Activated CD4-positive, CD25-positive, alpha-beta regulatory T cell treated with anti-CD3 and anti-CD28 coated beads, Interleukin-2, amount 50 U/mL, for 24 hours (primary cell): ENCODE measurements around the gene TMEM82.

Experiments
- ATAC-seq, 2 donors: fragments of 150-1000 bp; cut with Tn5 transposase; one replicate each; pipeline ENCODE4 v1.10.0; 2021; ENCODE audit warnings: mild to moderate bottlenecking in 1 of 2, moderate library complexity in 1 of 2

TMEM82 gene

DNA sequence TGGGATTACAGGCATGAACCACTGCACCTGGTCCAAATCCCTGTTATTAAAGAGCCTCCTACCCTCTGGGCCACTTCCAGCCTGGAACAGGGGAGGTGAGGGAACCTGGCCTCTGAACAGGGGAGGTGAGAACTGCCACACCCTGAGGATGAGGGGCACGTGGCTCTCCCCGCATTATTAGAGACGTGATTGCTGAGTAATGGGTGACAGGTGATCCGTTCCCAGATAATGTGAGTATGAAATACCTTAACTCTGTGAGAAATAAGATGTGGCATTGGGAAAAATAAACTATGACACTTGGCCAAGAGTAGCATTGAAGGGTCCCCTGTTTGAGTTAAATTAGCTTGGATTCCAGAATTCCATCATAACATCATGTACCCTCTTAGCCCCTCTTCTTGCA lies 19.9 kb upstream of the TMEM82 start:
- ATAC-seq = no peak

DNA sequence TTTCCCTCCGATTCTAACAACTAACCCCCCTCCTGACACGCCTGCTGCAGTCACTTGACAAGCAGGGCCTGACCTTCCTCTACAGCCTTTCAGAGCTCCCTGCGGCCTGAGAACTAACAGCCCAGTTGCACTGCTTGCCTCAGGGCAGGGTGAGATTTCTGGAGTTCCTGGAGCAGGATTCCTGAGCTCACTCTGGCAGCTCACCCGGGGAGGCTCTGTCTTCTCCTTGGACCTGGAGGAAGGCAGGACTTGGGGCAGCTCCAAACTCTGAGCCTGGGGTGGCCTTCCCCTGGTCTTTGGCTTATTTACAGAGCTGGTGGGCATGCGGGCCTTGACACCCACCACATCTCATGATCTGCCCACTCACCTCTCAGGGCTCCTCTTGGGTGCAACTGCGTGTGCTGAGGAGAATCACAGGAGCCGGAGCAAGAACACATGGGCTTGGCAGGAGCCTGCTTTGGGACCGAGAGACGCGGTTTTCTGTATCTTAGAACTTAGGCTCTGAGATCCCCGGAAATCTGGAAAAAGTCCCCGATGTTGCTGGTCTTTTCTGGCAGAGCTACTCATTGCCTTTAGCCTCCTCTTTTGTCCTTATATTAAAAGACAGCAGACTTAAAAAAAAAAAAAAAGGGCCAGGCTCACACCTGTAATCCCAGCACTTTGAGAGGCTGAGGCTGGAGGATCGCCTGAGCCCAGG lies 19.3 kb upstream of the TMEM82 start:
- no peak for ATAC-seq

DNA sequence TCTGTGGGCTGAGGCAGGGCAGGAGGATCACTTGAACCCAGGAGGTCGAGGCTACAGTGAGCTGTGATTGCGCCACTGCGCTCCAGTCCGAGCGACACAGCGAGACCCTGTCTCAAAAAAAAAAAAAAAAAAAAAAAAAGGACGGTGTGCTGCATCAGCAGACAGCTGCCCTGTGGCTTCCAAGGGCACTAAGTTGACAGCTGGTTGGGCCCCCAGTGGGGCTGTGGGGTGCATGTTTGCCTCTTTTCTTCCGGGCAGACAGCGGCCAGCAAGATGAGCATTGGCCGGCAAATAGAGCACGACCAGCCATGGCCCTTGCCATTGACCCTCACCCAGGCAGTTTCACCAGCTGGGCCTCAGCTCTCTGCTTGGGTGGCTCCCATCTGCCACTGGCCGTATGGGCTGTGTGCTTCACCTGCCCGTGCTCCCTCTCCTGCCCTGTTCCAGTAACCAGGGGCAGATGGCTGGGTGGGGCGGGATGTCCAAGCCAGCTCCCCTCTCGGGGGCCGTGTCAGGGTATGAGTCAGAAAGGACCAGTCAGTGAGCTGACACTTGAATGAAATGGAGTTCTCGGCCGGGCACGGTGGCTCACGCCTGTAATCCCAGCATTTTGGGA lies 18.6 kb upstream of the TMEM82 start:
- ATAC-seq = no peak

DNA sequence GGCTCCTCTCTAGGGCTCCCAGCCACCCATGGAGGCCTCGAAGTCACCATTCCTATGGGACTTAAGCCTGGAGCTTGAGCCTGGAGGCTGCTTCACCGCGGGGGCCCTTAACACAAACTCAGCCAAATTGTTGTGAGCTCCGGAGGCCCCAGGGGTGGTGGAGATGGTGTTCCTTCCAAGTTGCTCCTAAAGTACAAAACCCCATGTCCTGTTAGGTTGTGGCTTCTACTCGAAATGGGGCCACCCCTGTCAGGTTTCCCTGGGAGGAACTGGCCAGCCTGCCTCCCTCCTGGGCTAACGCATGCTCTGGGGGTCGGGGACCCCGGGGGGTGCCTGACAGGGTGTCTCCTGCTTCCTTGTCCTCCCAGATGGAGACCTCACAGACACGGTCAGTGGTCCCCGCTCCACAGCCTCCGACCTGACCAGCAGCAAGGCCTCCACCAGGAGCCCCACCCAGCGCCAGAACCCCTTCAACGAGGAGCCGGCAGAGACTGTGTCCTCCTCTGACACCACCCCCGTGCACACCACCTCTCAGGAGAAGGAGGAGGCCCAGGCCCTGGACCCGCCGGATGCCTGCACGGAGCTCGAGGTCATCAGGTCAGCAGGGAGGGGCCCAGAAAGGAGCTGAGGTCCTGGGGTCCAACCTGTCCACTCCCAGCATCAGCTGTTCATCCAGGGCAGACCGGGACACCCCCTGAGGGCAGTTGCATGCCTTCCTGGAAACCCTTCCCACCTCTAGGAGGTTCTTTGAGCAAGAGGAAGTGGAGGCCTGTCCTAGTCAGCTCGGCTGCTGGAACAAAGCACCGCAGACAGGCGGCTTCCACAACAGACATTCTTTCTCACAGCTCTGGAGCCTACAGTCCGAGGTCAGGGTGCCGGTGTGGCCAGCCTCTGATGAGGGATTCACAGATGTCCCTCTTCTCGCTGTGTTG lies 17.1 kb upstream of the TMEM82 start:
- ATAC-seq = no peak

DNA sequence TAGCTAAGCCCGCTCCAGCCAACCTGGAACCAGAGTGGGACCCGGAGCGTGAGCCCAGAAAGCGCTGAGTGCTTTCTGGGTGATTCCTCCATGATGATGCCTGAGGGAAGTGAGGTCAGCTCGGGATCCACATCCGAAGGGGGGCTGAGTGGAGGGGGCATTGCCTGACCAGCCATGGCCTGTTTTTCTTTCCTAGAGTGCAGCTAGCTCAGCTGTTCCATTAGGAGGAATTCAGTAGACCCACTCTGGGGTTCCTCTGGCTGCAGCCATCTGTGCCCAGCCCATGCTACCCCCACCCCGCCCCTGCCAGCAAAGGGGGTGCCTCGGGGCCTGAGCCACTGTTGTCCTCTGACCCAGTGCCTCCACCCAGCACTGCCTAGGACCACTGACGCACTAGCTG lies 15.8 kb upstream of the TMEM82 start:
- ATAC-seq = no peak

DNA sequence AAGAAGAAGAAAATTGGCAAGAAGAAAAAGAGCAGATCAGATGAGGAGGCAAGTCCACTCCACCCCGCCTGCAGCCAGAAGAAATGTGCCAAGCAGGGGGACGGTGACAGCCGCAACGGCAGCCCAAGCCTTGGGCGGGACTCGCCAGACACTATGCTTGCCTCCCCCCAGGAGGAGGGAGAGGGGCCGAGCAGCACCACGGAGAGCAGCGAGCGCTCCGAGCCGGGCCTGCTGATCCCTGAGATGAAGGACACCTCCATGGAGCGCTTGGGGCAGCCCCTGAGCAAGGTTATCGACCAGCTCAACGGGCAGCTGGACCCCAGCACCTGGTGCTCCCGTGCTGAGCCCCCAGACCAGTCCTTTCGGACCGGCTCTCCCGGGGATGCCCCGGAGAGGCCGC lies 15.3 kb upstream of the TMEM82 start:
- no peak for ATAC-seq

DNA sequence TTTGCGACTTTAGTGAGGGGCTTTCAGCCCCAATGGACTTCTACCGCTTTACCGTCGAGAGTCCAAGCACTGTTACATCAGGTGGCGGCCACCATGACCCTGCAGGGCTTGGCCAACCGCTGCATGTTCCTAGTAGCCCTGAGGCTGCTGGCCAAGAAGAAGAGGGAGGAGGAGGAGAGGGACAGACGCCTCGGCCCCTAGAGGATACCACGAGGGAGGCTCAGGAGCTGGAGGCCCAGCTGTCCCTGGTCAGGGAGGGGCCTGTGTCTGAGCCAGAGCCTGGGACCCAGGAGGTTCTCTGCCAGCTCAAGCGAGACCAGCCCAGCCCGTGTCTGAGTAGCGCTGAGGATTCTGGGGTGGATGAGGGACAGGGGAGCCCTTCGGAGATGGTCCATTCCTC lies 14.9 kb upstream of the TMEM82 start:
- ATAC-seq = no peak

DNA sequence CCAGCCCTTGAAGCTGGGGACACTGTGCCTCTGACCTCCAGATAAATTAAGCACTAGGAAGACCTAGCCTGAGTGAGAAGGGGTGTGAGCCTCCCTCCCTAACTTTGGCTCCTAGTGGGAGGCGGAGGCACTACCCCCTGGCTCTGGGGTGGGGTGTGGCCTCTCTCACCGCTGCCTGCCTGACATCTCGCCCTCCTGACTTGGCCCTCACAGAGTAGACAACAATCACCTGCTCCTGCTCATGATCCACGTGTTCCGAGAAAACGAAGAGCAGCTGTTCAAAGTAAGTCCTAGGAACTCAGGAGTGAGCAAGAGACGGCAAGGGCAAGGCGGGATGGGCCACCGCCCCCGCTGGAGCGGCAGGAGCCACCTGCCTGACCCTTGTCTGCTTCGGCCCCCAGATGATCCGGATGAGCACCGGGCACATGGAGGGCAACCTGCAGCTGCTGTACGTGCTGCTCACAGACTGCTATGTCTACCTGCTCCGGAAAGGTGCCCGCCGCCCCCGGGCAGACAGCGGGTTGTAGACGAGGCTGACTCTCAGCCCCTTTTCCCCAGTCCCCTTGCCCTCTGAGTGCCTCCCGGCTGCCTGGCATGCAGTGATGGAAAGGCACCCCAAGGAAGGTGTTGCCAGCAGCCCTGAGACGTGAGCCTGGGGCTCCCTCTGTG lies 14.3 kb upstream of the TMEM82 start:
- no peak for ATAC-seq

DNA sequence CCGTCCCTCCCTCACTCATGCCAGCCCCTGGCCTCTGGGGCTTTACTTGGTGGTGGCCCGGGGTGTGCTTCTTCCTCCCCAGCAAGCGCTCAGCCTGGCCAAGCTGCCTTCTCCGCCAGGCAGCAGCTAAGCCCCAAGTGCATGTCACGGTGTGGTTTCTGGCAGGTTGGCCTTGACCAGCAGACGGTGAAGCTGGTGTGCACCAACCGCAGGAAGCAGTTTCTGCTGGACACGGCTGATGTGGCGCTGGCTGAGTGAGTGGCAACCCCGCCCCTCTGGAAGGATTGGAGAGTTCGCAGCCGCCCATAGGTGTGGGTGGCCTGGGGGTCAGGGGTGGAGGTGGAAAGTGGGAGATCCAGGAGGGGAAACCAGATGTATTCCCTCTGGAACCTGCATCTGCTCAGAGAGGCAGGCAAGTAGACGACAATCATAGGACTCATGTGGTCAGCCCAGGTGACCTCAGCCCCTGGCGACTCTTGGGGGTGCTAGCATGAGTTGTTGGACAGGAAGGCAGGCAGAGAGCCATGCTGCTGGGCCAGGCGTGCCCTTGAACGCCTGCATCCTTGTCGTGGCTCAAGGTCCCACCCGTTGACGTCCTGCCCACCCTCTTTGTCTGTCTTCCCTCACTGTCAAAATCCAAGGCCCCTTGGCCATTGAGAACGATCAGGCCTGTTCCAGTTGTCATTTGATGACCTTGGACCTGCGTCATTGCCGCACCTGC lies 13.2 kb upstream of the TMEM82 start:
- ATAC-seq = no peak

DNA sequence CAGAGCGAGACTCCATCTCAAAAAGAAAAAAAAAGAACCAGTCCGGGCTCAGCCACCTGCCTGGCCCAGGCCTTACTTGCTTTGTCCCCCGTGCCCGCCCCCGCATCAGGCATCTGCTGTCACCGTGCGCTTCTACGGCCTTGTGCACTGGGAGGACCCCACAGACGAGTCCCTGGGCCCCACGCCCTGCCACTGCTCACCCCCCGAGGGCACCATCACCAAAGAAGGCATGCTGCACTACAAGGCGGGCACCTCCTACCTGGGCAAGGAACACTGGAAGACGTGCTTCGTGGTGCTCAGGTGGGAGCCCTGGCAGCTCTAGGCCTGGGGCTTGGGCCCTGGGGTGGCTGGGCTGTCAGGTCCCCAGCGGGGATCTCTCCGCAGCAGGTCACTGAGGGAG lies 11.9 kb upstream of the TMEM82 start:
- ATAC-seq = no peak

DNA sequence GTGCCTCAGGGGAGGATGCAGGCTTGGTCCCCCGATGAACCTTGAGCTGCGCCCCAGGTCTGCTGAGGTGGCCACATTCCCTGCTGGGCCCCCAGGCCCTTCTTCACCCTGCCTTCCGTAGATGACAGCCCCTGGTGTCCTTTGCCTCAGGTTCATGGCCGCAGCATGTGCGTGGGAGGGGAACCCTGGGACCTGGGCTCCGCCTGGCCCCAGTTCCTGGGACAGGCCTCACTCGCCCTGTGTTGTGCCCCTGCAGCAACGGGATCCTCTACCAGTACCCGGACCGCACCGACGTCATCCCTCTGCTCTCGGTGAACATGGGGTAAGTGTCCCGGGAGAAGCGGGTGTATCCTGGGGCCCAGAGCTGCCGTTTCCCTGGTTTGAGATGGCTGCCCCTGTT lies 11.4 kb upstream of the TMEM82 start:
- no peak for ATAC-seq

DNA sequence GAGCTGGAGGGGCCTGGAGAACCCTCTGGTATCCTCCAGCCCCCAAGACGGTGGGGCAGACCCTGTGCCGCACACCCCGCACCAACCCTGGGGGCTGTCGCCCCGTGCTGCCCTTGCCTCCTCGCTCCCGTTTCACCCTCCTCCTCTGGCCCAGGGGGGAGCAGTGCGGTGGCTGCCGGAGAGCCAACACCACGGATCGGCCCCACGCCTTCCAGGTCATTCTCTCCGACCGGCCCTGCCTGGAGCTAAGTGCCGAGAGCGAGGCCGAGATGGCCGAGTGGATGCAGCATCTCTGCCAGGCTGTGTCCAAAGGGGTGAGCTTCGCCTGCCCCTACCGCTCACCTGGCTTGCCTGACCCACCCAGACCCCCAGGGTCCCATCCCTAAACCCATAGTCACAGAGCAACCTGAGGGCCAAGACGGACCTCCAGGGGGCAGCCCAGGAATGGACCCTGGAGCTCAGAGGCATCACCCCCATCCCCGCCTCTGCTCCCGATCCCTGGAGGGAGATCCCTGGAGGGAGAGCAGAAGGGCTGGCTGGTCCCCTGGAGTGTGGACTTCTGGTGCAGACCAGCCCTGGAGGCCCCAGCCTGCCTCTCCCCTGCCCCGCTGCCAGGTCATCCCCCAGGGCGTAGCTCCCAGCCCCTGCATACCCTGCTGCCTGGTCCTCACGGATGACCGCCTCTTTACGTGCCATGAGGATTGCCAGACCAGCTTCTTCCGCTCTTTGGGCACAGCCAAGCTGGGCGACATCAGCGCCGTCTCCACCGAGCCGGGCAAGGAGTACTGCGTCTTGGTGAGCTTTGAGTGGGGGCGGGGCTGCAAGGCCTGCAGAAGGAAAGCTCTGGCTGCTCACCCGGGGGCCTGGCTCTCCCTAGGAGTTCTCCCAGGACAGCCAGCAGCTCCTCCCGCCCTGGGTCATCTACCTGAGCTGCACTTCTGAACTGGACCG lies 10.3 kb upstream of the TMEM82 start:
- ATAC-seq = no peak

DNA sequence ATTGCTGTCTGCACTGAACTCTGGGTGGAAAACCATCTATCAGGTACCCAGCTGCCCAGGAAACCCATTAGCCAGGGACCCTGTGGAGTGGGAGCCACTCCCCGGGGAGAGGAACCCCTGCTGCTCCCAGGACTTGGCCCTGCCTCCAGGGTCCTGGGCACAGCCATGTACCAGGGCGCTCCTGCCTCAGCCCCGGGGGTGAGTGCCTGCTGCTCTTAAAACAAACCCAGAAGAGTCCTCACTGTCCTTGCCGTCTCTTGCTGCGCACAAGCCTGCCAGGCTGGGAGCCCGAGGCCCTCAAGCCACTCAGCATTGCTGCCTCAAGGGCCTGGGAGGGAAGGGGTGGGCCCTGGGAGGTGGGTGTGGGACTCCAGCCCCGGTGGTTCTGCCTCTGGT lies 9.6 kb upstream of the TMEM82 start:
- no peak for ATAC-seq

DNA sequence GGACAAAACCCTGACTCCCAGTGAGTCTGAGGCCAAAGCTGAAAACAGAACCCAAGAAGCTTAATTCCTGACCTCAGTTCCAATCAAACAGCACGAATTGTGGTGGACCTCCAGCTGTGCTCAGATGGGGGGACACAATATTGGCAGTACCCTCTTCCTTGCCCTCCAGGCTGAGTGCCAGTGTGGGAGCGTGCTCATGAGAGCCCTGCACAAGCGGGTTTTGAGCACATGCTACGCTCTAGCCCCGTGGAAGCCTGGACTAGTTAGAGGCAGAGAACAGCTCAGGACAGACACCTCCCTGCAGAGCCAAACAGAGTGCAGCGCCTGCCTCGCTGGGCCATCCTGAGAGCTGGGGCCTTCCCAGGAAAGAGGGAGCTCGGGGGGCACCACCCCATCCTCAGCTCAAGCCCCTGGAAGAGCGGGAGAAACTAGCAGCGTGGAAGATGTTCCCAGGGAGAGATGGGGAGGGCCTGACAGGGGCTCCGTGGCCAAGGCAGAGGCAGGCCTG lies 9.0 kb upstream of the TMEM82 start:
- ATAC-seq = no peak

DNA sequence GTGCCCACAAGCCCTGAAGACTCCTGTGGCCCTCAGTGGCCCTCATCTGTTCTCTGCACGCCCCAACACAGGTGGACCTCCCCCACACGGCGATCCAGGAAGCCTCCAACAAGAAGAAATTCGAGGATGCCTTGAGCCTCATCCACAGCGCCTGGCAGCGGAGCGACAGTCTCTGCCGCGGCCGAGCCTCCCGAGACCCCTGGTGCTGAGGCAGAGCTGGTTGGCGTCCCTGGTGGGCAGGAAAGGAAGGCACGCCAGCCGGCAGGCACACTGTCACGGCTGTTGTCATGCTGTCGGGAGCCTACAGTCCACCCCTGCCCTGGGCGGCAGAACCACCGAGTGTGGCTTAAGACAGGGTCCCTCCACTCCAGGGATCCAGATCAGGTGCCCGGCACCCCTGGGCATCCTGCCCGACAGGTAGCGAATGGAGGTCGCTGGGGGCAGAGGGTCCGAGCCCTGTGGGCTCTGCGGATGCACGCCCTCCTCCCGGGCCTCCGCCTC lies 8.5 kb upstream of the TMEM82 start:
- ATAC-seq = no peak

DNA sequence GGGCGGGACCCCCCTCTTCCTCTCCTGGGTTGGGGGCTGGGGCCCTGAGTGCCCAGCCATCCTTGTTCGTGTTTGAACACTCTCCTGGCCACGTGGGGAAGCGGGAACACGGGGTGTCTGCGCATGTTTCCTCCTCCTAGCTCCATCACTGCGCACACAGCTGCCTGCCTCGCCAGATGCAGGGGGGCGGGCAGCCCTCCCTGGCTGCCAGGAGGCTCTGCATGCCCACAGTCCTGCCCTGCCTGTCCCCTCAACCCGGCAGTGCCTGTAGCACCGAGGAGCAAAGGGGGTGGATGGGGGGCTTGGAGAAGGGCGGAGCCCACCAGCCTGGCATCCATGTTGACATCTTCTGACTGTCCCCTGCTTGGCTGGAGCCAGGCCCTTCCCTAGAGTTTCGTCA lies 8.0 kb upstream of the TMEM82 start:
- no peak for ATAC-seq

DNA sequence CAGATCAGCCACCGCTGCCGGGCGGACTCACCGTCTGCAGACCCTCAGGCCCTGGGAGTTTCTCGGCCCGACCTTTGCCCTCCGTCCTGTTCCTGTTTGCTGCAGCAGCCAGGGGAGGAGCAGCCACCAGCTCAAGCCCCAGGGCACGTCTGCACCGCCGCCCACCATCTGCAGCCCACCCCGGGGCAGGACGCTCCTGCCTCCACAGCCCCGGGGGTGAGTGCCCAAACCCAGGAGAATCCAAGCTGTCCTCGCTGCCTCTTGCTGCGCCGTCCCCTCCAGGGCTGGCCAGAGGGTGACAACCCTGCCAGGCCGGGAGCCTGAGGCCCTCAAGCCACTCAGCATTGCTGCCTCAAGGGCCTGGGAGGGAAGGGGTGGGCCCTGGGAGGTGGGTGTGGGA lies 7.4 kb upstream of the TMEM82 start:
- no peak for ATAC-seq

DNA sequence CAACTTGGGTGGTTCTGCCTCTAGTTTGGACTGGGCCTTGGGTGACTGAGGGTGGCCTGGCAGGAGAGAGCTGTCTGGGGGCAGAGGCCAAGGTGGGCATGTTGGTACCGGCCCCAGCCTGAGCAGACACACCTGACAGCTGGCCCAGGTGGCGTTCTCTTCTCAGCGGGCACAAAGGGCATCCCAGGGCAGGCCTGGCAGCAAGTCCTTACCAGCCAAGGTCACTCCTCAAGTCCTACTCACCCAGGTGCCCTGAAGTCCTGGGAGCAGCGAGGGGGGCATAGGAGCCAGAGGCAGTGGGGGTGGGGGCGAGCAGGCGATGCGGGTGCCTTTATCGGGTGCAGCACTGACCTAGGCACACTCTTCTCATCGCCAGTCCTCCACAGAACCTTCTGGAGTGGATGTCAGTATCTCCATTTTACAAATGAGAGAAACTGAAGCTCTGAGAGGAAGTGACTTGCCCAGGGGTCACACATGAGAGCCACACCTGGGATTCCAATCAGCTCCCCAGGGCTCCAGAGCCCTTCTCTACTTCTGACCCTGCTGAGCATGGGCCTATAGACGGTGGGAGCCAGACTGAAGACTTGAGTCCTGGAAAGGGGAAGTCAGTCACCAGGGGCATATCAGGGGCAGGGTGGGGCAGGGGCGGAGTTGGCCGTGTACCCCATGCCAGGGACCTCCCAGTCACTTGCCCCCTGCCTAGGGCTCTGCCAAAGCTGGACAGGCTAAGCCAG lies 6.8 kb upstream of the TMEM82 start:
- no peak for ATAC-seq

DNA sequence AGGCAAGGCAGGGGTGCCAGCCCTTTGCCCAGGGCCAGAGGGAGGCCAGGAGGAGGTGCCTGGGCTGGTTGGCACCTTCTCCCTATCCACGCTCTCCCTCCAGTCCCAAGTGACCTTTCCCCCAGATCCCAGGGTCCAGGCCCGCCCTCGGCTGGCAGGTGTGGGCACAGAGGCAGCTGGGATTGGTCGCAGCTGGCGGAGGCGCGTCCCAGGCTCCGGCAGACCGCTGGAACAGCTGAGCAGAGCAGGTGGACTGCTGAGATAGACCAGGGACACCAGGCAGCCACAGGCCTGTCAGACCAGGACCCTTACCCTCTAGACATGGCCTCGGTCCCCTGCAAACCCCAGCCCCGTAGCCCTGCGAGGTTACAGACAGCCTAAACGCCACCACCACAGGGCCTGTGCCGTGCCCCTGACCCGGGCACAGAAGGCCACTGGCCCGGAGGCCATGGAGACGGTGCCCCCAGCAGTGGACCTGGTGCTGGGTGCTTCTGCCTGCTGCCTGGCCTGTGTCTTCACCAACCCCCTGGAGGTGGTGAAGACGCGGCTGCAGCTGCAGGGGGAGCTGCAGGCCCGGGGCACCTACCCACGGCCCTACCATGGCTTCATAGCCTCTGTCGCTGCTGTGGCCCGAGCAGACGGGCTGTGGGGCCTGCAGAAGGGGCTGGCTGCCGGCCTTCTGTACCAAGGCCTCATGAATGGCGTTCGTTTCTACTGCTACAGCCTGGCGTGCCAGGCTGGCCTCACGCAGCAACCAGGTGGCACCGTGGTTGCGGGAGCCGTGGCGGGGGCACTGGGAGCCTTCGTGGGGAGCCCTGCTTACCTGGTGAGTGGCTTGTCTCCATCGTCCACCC lies 6.0 kb upstream of the TMEM82 start, which contains the start of gene SLC25A34:
SLC25A34 (plus strand) TSS at position 221 of the 854 bp plus-strand sequence; CDS start at position 449, 228 bp downstream.
- ATAC-seq = peak in 1 of 2 donors; percentile 5
